Panc1 (cell line): ENCODE data around the gene APLN.

ENCODE experiments used
- CTCF ChIP-seq: fragments of 450-650 bp; IDR thresholded peaks from 2 replicates; pipeline ENCODE4 v1.5.1; 2017; ENCODE audit warnings: mild to moderate bottlenecking
- POLR2AphosphoS5 ChIP-seq: IDR thresholded peaks from 2 replicates; pipeline ENCODE4 v1.6.1; 2012; ENCODE audit warnings: mild to moderate bottlenecking, low read depth, low read length, moderate library complexity
- REST ChIP-seq, 2 experiments: IDR thresholded peaks; 2 replicates each; pipeline ENCODE4 v1.6.1; 2011 to 2012; ENCODE audit warnings: low read depth in 2 of 2, control low read depth in 1 of 2, low read length in 1 of 2, mild to moderate bottlenecking in 1 of 2, moderate library complexity in 1 of 2; ENCODE audit not compliant: insufficient read depth in 1 of 2
- SIN3A ChIP-seq: IDR thresholded peaks from 2 replicates; pipeline ENCODE4 v1.6.1; 2012; ENCODE audit warnings: low read depth, mild to moderate bottlenecking, low read length, moderate library complexity, borderline replicate concordance; ENCODE audit not compliant: insufficient read depth

GRCh38 chrX:129665916-129666644, 11.3 kb upstream of the APLN start:
- TF ChIP-seq POLR2AphosphoS5 (no peak), REST (IDR thresholded peaks at IDR 0.05; ENCODE audit: insufficient read depth in 1 of 2, low read depth in 2 of 2, low read length in 1 of 2) (no peak), SIN3A (no peak), CTCF (no peak)
